Activated CD4-positive, alpha-beta T cell treated with anti-CD3 and anti-CD28 coated beads, Interleukin-2, amount 10 ng/mL, durations not matched to agents 24 days and 14 days (primary cell): ENCODE data around the gene CAMKMT. TPM values are rescaled to one million over a fixed set of nuclear protein-coding genes. Genes with fewer than 3 reads are reported as not detected.
A peak's percentile ranks its signal among the peaks of the same experiment; 100 is the strongest.
"Not testable (repeated sequence)": the region's sequence is repeated elsewhere in the genome, so short reads cannot be mapped to it uniquely, and the experiment has no call there.

Source experiments
- DNase-seq: peaks from one replicate; pipeline ENCODE4 v3.0.0; 2022
- H3K27ac Mint-ChIP-seq: one replicate; pipeline ENCODE4 v1.8.0; 2022; ENCODE audit warnings: mild to moderate bottlenecking, mixed read lengths
- H3K27me3 Mint-ChIP-seq: one replicate; pipeline ENCODE4 v1.8.0; 2022; ENCODE audit warnings: mixed read lengths
- H3K36me3 Mint-ChIP-seq: one replicate; pipeline ENCODE4 v1.8.0; 2022; ENCODE audit warnings: low read depth, mild to moderate bottlenecking, mixed read lengths
- H3K4me1 Mint-ChIP-seq: one replicate; pipeline ENCODE4 v1.8.0; 2021; ENCODE audit warnings: mixed read lengths
- H3K4me3 Mint-ChIP-seq: one replicate; pipeline ENCODE4 v1.8.0; 2022; ENCODE audit warnings: mild to moderate bottlenecking, moderate library complexity, mixed read lengths
- H3K9me3 Mint-ChIP-seq: one replicate; pipeline ENCODE4 v1.8.0; 2021; ENCODE audit warnings: mixed read lengths
- intact Hi-C: fragments of 100-400 bp; cut with micrococcal nuclease; formaldehyde crosslinking; loops from one replicate; pipeline ENCODE4 v1.15.1; 2023
- total RNA-seq: library from RNA; stranded (reverse); gene quantifications from 2 replicates; pipeline ENCODE4 v1.2.3, GENCODE V29; 2022

Gene CAMKMT
- total RNA-seq, 1 donor from 2014 or later: 16.2 TPM

GRCh38 chr2:44371445-44371844 lies 9.7 kb downstream of the CAMKMT start:
- Mint-ChIP-seq H3K4me3 (no peak overlapping the region), H3K27me3 (no peaks in the 10 kb centered on the region), H3K4me1 (peaks cover 7% of the 10 kb centered on the region), H3K27ac (no peak overlapping the region), H3K9me3 (no peaks in the 10 kb centered on the region), H3K36me3 (peaks cover 3% of the 10 kb centered on the region)
- DNase-seq: no peak
- intact Hi-C loops: no loop called here

- no peaks in the 10 kb centered on the region for H3K27me3 Mint-ChIP-seq
These were observed 10.5 kb downstream of the CAMKMT start for GRCh38 chr2:44372246-44372645.

GRCh38 chr2:44377486-44377885 lies 15.7 kb downstream of the CAMKMT start:
- Mint-ChIP-seq H3K27me3 (no peaks in the 10 kb centered on the region), H3K4me1 (peaks cover 1% of the 10 kb centered on the region), H3K36me3 (peaks cover 5% of the 10 kb centered on the region), H3K4me3 (no peak overlapping the region), H3K9me3 (no peaks in the 10 kb centered on the region), H3K27ac (no peak overlapping the region)
- no peak for DNase-seq
- intact Hi-C loops: no loop called here

More at GRCh38 chr2:44372246-44372645, 10.5 kb downstream of the CAMKMT start:
- Mint-ChIP-seq H3K27ac (no peak overlapping the region), H3K4me3 (no peak overlapping the region), H3K9me3 (no peaks in the 10 kb centered on the region), H3K36me3 (peaks cover 3% of the 10 kb centered on the region), H3K4me1 (peaks cover 7% of the 10 kb centered on the region)
- DNase-seq: no peak
- intact Hi-C loops: no loop called here

- H3K27me3 Mint-ChIP-seq, intact Hi-C loops, H3K27ac Mint-ChIP-seq, H3K4me3 Mint-ChIP-seq, DNase-seq, H3K9me3 Mint-ChIP-seq, H3K4me1 Mint-ChIP-seq: not testable (repeated sequence)
- H3K36me3 Mint-ChIP-seq: peaks cover 17% of the 10 kb centered on the region
These were observed 23.5 kb downstream of the CAMKMT start for GRCh38 chr2:44385226-44385625.

- no peak overlapping the region for H3K27ac Mint-ChIP-seq
- H3K4me3 Mint-ChIP-seq: no peak overlapping the region
- no peaks in the 10 kb centered on the region for H3K9me3 Mint-ChIP-seq
- no peaks in the 10 kb centered on the region for H3K27me3 Mint-ChIP-seq
- DNase-seq: no peak
- H3K36me3 Mint-ChIP-seq: peaks cover 11% of the 10 kb centered on the region
- intact Hi-C loops: no loop called here
- H3K4me1 Mint-ChIP-seq: peaks cover 1% of the 10 kb centered on the region
These were observed 27.1 kb downstream of the CAMKMT start for GRCh38 chr2:44388877-44389276.

GRCh38 chr2:44389895-44390294 lies 28.1 kb downstream of the CAMKMT start:
- Mint-ChIP-seq H3K4me1 (peaks cover 1% of the 10 kb centered on the region), H3K27me3 (no peaks in the 10 kb centered on the region), H3K36me3 (peaks cover 3% of the 10 kb centered on the region), H3K27ac (no peak overlapping the region), H3K4me3 (no peak overlapping the region), H3K9me3 (no peaks in the 10 kb centered on the region)
- no peak for DNase-seq
- intact Hi-C loops: no loop called here

- peak; percentile 77 for DNase-seq
- no peaks in the 10 kb centered on the region for H3K27me3 Mint-ChIP-seq
- intact Hi-C loops: no loop called here
- no peak overlapping the region for H3K4me3 Mint-ChIP-seq
- H3K4me1 Mint-ChIP-seq: no peaks in the 10 kb centered on the region
- H3K27ac Mint-ChIP-seq: no peak overlapping the region
- no peaks in the 10 kb centered on the region for H3K36me3 Mint-ChIP-seq
- no peaks in the 10 kb centered on the region for H3K9me3 Mint-ChIP-seq
These were observed 30.7 kb downstream of the CAMKMT start for GRCh38 chr2:44392338-44392943.

GRCh38 chr2:44397447-44398175 lies 35.9 kb downstream of the CAMKMT start:
- H3K4me3 Mint-ChIP-seq: no peak overlapping the region
- H3K4me1 Mint-ChIP-seq: no peaks in the 10 kb centered on the region
- H3K27ac Mint-ChIP-seq: no peak overlapping the region
- intact Hi-C loops: no loop called here
- no peaks in the 10 kb centered on the region for H3K27me3 Mint-ChIP-seq
- no peaks in the 10 kb centered on the region for H3K9me3 Mint-ChIP-seq
- no peak for DNase-seq
- H3K36me3 Mint-ChIP-seq: no peaks in the 10 kb centered on the region

- Mint-ChIP-seq H3K4me1 (no peaks in the 10 kb centered on the region), H3K4me3 (no peak overlapping the region), H3K9me3 (no peaks in the 10 kb centered on the region), H3K27ac (no peak overlapping the region), H3K27me3 (no peaks in the 10 kb centered on the region), H3K36me3 (no peaks in the 10 kb centered on the region)
- intact Hi-C loops: no loop called here
- DNase-seq: no peak
These were observed 36.6 kb downstream of the CAMKMT start for GRCh38 chr2:44398243-44398897.

- H3K27ac Mint-ChIP-seq: no peak overlapping the region
- no peaks in the 10 kb centered on the region for H3K36me3 Mint-ChIP-seq
These were observed 59.0 kb downstream of the CAMKMT start for GRCh38 chr2:44420725-44421124.

GRCh38 chr2:44424211-44424610 lies 62.5 kb downstream of the CAMKMT start:
- no peaks in the 10 kb centered on the region for H3K27me3 Mint-ChIP-seq
- H3K36me3 Mint-ChIP-seq: no peaks in the 10 kb centered on the region
- no peak overlapping the region for H3K4me3 Mint-ChIP-seq
- no peaks in the 10 kb centered on the region for H3K4me1 Mint-ChIP-seq
- intact Hi-C loops: no loop called here
- H3K27ac Mint-ChIP-seq: no peak overlapping the region
- peaks cover 3% of the 10 kb centered on the region for H3K9me3 Mint-ChIP-seq
- DNase-seq: no peak

More at GRCh38 chr2:44420725-44421124, 59.0 kb downstream of the CAMKMT start:
- DNase-seq: no peak
- intact Hi-C loops: no loop called here
- Mint-ChIP-seq H3K9me3 (peaks cover 3% of the 10 kb centered on the region), H3K4me3 (no peak overlapping the region), H3K27me3 (no peaks in the 10 kb centered on the region), H3K4me1 (no peaks in the 10 kb centered on the region)

- H3K4me1 Mint-ChIP-seq: no peaks in the 10 kb centered on the region
- no peak for DNase-seq
- no peak overlapping the region for H3K27ac Mint-ChIP-seq
- no peak overlapping the region for H3K4me3 Mint-ChIP-seq
- intact Hi-C loops: no loop called here
- H3K36me3 Mint-ChIP-seq: no peaks in the 10 kb centered on the region
- H3K9me3 Mint-ChIP-seq: peaks cover 3% of the 10 kb centered on the region
- H3K27me3 Mint-ChIP-seq: no peaks in the 10 kb centered on the region
These were observed 67.3 kb downstream of the CAMKMT start for GRCh38 chr2:44429034-44429433.

- no peaks in the 10 kb centered on the region for H3K9me3 Mint-ChIP-seq
- no peaks in the 10 kb centered on the region for H3K36me3 Mint-ChIP-seq
- no peak overlapping the region for H3K4me3 Mint-ChIP-seq
- no peaks in the 10 kb centered on the region for H3K4me1 Mint-ChIP-seq
- DNase-seq: no peak
- intact Hi-C loops: no loop called here
- no peak overlapping the region for H3K27ac Mint-ChIP-seq
- no peaks in the 10 kb centered on the region for H3K27me3 Mint-ChIP-seq
These were observed 68.6 kb downstream of the CAMKMT start for GRCh38 chr2:44430342-44430741.

GRCh38 chr2:44433895-44434294 lies 72.1 kb downstream of the CAMKMT start:
- Mint-ChIP-seq H3K4me3 (no peak overlapping the region), H3K27me3 (no peaks in the 10 kb centered on the region), H3K27ac (no peak overlapping the region), H3K9me3 (peaks cover 2% of the 10 kb centered on the region), H3K36me3 (no peaks in the 10 kb centered on the region), H3K4me1 (no peaks in the 10 kb centered on the region)
- no peak for DNase-seq
- intact Hi-C loops: no loop called here
